OCI-LY1 (cell line): ENCODE results near the gene ACACA.

Source experiments
- H2AFZ ChIP-seq: fragments of 200-600 bp; sonication (generic), shearing (Covaris generic); 2 replicates; pipeline ENCODE4 v1.6.0; 2014; ENCODE audit warnings: antibody characterized with exemption, mild to moderate bottlenecking, low read length
- H3F3A ChIP-seq: fragments of 200-600 bp; sonication (generic), shearing (Covaris generic); 2 replicates; pipeline ENCODE4 v1.6.0; 2014; ENCODE audit warnings: mild to moderate bottlenecking, antibody characterized with exemption, low read length, moderate library complexity; ENCODE audit not compliant: insufficient read depth
- H3K27ac ChIP-seq: fragments of 200-600 bp; sonication (generic); 2 replicates; pipeline ENCODE4 v1.5.1; 2014; ENCODE audit warnings: low read length, mixed run types, mild to moderate bottlenecking, low read depth; ENCODE audit not compliant: poor library complexity, severe bottlenecking
- H3K27me3 ChIP-seq: fragments of 200-600 bp; sonication (generic); 2 replicates; pipeline ENCODE4 v1.6.0; 2014; ENCODE audit warnings: antibody characterized with exemption, mild to moderate bottlenecking, low read length, moderate library complexity; ENCODE audit not compliant: insufficient read depth
- H3K36me3 ChIP-seq: fragments of 200-600 bp; sonication (generic); 2 replicates; pipeline ENCODE4 v1.6.1; 2014; ENCODE audit warnings: mild to moderate bottlenecking, antibody characterized with exemption, low read length, moderate library complexity, mixed read lengths; ENCODE audit not compliant: insufficient read depth
- H3K4me1 ChIP-seq: fragments of 200-600 bp; sonication (generic); 2 replicates; pipeline ENCODE4 v1.5.1; 2014; ENCODE audit warnings: mild to moderate bottlenecking, low read length, moderate library complexity; ENCODE audit not compliant: insufficient read depth, severe bottlenecking
- H3K4me2 ChIP-seq: fragments of 200-600 bp; sonication (generic), shearing (Covaris generic); 2 replicates; pipeline ENCODE4 v1.6.1; 2014; ENCODE audit warnings: low read length
- H3K4me3 ChIP-seq: fragments of 200-600 bp; sonication (generic); 2 replicates; pipeline ENCODE4 v1.5.1; 2014; ENCODE audit warnings: low read length, low read depth, mild to moderate bottlenecking, mixed read lengths; ENCODE audit not compliant: poor library complexity, severe bottlenecking
- H3K79me2 ChIP-seq: fragments of 200-600 bp; shearing (Covaris generic); 2 replicates; pipeline ENCODE4 v1.6.1; 2016; ENCODE audit warnings: mixed run types, low read length, mixed read lengths; ENCODE audit not compliant: insufficient read depth
- H3K9ac ChIP-seq: fragments of 200-600 bp; sonication (generic), shearing (Covaris generic); 2 replicates; pipeline ENCODE4 v1.6.1; 2014; ENCODE audit warnings: mild to moderate bottlenecking, low read length, mixed read lengths
- H3K9me2 ChIP-seq: fragments of 200-600 bp; sonication (generic), shearing (Covaris generic); 2 replicates; pipeline ENCODE4 v1.6.1; 2014; ENCODE audit warnings: low read depth, mild to moderate bottlenecking, low read length, mixed read lengths
- H3K9me3 ChIP-seq: fragments of 200-600 bp; shearing (Covaris generic); 2 replicates; pipeline ENCODE4 v1.6.1; 2014; ENCODE audit warnings: low read length, mixed read lengths
- H4K20me1 ChIP-seq: fragments of 200-600 bp; sonication (generic), shearing (Covaris generic); 2 replicates; pipeline ENCODE4 v1.6.0; 2016; ENCODE audit warnings: mild to moderate bottlenecking, low read length; ENCODE audit not compliant: insufficient read depth
- EZH2 ChIP-seq: fragments of 200-600 bp; sonication (generic), shearing (Covaris generic); IDR thresholded peaks from 2 replicates; pipeline ENCODE4 v1.8.0; 2017; ENCODE audit warnings: borderline replicate concordance, mixed run types, mild to moderate bottlenecking, antibody characterized with exemption, low read length, moderate library complexity, mixed read lengths
- TF ChIP-seq, protein P1 (sequence below): fragments of 200-600 bp; sonication (generic), shearing (Covaris generic); IDR thresholded peaks from 2 replicates; pipeline ENCODE4 v1.5.1; 2017; ENCODE audit warnings: mild to moderate bottlenecking, antibody characterized with exemption, low read length, moderate library complexity, mixed read lengths

Gene ACACA

GRCh38 chr17:37109731-37110710, 296.6 kb downstream of the ACACA start:
- no peak for TF ChIP-seq EZH2
- TF ChIP-seq, protein P1, sequence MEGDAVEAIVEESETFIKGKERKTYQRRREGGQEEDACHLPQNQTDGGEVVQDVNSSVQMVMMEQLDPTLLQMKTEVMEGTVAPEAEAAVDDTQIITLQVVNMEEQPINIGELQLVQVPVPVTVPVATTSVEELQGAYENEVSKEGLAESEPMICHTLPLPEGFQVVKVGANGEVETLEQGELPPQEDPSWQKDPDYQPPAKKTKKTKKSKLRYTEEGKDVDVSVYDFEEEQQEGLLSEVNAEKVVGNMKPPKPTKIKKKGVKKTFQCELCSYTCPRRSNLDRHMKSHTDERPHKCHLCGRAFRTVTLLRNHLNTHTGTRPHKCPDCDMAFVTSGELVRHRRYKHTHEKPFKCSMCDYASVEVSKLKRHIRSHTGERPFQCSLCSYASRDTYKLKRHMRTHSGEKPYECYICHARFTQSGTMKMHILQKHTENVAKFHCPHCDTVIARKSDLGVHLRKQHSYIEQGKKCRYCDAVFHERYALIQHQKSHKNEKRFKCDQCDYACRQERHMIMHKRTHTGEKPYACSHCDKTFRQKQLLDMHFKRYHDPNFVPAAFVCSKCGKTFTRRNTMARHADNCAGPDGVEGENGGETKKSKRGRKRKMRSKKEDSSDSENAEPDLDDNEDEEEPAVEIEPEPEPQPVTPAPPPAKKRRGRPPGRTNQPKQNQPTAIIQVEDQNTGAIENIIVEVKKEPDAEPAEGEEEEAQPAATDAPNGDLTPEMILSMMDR, result no peak
- no peak overlapping the region for H3K4me3 ChIP-seq
- no peak overlapping the region for H3K9ac ChIP-seq
- no peaks in the 10 kb centered on the region for H3K4me1 ChIP-seq
- no peak overlapping the region for H2AFZ ChIP-seq
- H3K9me2 ChIP-seq, result no peaks in the 10 kb centered on the region
- H3K4me2 ChIP-seq, result no peak overlapping the region
- H3F3A ChIP-seq, result no peaks in the 10 kb centered on the region
- H3K9me3 ChIP-seq, result no peaks in the 10 kb centered on the region
- H3K36me3 ChIP-seq, result peaks cover 87% of the 10 kb centered on the region
- H3K27ac ChIP-seq, result no peak overlapping the region
- no peaks in the 10 kb centered on the region for H3K27me3 ChIP-seq
- H4K20me1 ChIP-seq, result no peaks in the 10 kb centered on the region
- no peaks in the 10 kb centered on the region for H3K79me2 ChIP-seq

DNA sequence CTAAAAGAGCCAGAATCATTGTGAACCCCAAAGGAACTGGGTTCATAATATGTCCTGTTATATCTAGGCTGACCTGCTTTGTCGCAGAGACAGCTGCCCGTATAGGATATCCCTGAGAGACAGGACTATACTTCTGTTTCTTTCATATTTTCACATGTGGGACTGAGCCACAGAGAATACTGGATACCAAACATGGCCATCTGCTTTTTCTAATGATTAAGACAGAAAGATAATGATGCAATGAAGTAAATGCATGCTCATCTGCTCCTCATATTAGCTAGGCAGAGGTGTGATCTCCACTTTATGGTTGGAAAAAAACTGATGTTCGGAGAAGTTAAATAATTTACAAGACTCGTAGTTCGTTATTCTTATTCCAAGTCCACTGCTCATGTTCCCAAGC, 297.5 kb downstream of the ACACA start:
- Histone ChIP-seq H3K9me2 (no peaks in the 10 kb centered on the region), H4K20me1 (no peaks in the 10 kb centered on the region), H3K36me3 (peaks cover 88% of the 10 kb centered on the region), H3K4me2 (no peak overlapping the region), H3K27me3 (no peaks in the 10 kb centered on the region), H2AFZ (no peak overlapping the region), H3F3A (no peaks in the 10 kb centered on the region), H3K4me1 (no peaks in the 10 kb centered on the region), H3K4me3 (no peak overlapping the region), H3K9ac (no peak overlapping the region), H3K79me2 (no peaks in the 10 kb centered on the region), H3K9me3 (no peaks in the 10 kb centered on the region), H3K27ac (no peak overlapping the region)
- TF ChIP-seq, protein P1, result no peak
- no peak for TF ChIP-seq EZH2

DNA sequence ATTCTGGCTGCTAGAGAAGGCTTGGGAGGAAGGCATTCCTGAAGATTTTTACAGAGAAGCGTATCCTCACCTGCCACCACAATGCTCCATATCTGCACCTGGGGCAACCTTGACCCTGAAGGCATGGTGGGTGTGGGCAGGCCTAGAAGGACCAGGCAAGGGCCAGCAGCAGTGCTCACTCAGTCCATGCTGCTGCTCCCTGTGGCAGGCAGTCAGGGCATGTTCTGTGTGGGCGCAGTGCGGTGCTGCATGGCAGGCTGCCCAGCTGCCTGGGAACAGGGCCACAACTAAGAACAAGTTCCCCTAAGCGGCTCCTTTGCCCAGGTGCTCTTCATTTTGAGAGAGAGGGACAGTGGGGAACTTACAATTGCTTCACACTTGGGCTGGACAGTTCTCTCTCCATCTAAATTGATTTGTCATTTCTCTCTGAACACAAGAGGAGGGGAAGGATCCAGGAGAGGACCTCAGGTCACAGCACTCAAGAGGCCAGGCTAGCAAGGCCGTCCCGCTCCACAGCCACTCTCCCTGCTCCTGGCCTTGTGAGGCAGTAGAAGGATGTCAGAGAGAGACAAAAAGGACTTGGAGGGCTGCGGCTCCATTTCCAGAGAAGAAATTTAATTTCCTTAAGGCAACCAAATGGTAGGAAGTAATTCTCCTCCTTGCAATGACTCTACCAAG, 299.1 kb downstream of the ACACA start:
- Histone ChIP-seq H3K4me3 (no peak overlapping the region), H3K27me3 (no peaks in the 10 kb centered on the region), H4K20me1 (no peaks in the 10 kb centered on the region), H3K9me3 (no peaks in the 10 kb centered on the region), H3F3A (no peaks in the 10 kb centered on the region), H3K9me2 (no peaks in the 10 kb centered on the region), H3K27ac (no peak overlapping the region), H3K4me1 (no peaks in the 10 kb centered on the region), H3K4me2 (no peak overlapping the region), H3K9ac (no peak overlapping the region), H3K36me3 (peaks cover 86% of the 10 kb centered on the region), H2AFZ (no peak overlapping the region), H3K79me2 (no peaks in the 10 kb centered on the region)
- TF ChIP-seq EZH2, result no peak
